Left ventricle myocardium inferior (tissue), 1 donor: ENCODE measurements around the gene PTCH1. TPM values are rescaled to one million over a fixed set of nuclear protein-coding genes. Genes with fewer than 3 reads are reported as not detected.

Source experiments
- DNase-seq: peaks from one replicate; pipeline ENCODE4 v3.0.0-alpha.2; 2020
- H3K27ac ChIP-seq: fragments of 200-600 bp; replicated peaks from 2 replicates; pipeline ENCODE4 v1.8.0; 2021
- H3K27me3 ChIP-seq: fragments of 200-600 bp; 2 replicates; pipeline ENCODE4 v1.8.0; 2021; ENCODE audit warnings: low read depth
- H3K36me3 ChIP-seq: fragments of 200-600 bp; 2 replicates; pipeline ENCODE4 v1.8.0; 2021
- H3K4me1 ChIP-seq: fragments of 200-600 bp; 2 replicates; pipeline ENCODE4 v1.8.0; 2021
- H3K4me3 ChIP-seq: fragments of 200-600 bp; 2 replicates; pipeline ENCODE4 v1.8.0; 2021; ENCODE audit warnings: mild to moderate bottlenecking, moderate library complexity
- H3K9me3 ChIP-seq: fragments of 200-600 bp; replicated peaks from 2 replicates; pipeline ENCODE4 v1.8.0; 2021
- CTCF ChIP-seq: fragments of 200-600 bp; IDR thresholded peaks from 2 replicates; pipeline ENCODE4 v1.8.0; 2021; ENCODE audit warnings: antibody characterized with exemption, mild to moderate bottlenecking, borderline replicate concordance
- intact Hi-C: fragments of 100-400 bp; cut with micrococcal nuclease; formaldehyde crosslinking; loops from one replicate; pipeline ENCODE4 v1.11.0; 2022
- long read RNA-seq: library from polyadenylated mRNA; unstranded; transcript quantifications from one replicate; pipeline ENCODE4 v2.0.0, GENCODE V29; 2021
- total RNA-seq: library from RNA; stranded (reverse); fragmentation: NEBNext Ultra II Directional; extraction: Animal tissue kit (Norgen Biotek cat#: 25700); gene quantifications from one replicate; pipeline ENCODE4 v1.2.1, GENCODE V29; 2021
- donor health status: DM: no; HTN: yes; CAD: no; lungs with severe emphysema.

Gene PTCH1
- total RNA-seq, result 6.6 TPM
- long read RNA-seq, partial matches to known transcripts, result 0 of 4 reads
- long read RNA-seq, other reads (novel, unspliced or antisense), result 4 of 4 reads

- Histone ChIP-seq H3K27ac (peak within 1 kb of the TSS; percentile 58), H3K9me3 (no peaks in the 10 kb centered on the region), H3K4me1 (peaks cover 34% of the 10 kb centered on the region), H3K36me3 (no peaks in the 10 kb centered on the region), H3K4me3 (peak within 1 kb of the TSS; percentile 77), H3K27me3 (no peaks in the 10 kb centered on the region)
- intact Hi-C loops, result no loop called here
- DNase-seq, result peak; percentile 36
- TF ChIP-seq CTCF, result no peak
Measured at GRCh38 chr9:95516734-95517558, at the start of gene PTCH1. PTCH1 (minus strand) TSS chr9:95516971.

- DNase-seq, result no peak
- Histone ChIP-seq H3K36me3 (no peaks in the 10 kb centered on the region), H3K27me3 (peaks cover 79% of the 10 kb centered on the region), H3K4me3 (no peak overlapping the region), H3K27ac (no peak overlapping the region), H3K4me1 (peaks cover 4% of the 10 kb centered on the region), H3K9me3 (no peaks in the 10 kb centered on the region)
- intact Hi-C loops, result no loop called here
- TF ChIP-seq CTCF, result no peak
Measured at GRCh38 chr9:95565982-95566381, 49.2 kb upstream of the PTCH1 start.

- no peak for DNase-seq
- no peaks in the 10 kb centered on the region for H3K9me3 ChIP-seq
- intact Hi-C loops, result no loop called here
- H3K36me3 ChIP-seq, result no peaks in the 10 kb centered on the region
- no peak overlapping the region for H3K4me3 ChIP-seq
- TF ChIP-seq CTCF, result no peak
- H3K27ac ChIP-seq, result no peak overlapping the region
- H3K4me1 ChIP-seq, result no peaks in the 10 kb centered on the region
- peaks cover 48% of the 10 kb centered on the region for H3K27me3 ChIP-seq
Measured at GRCh38 chr9:95561913-95562312, 45.1 kb upstream of the PTCH1 start.

- peaks cover 61% of the 10 kb centered on the region for H3K27me3 ChIP-seq
- TF ChIP-seq CTCF, result no peak
- H3K36me3 ChIP-seq, result no peaks in the 10 kb centered on the region
- no peak for DNase-seq
- H3K4me1 ChIP-seq, result peaks cover 10% of the 10 kb centered on the region
- no peak overlapping the region for H3K27ac ChIP-seq
- no peak overlapping the region for H3K4me3 ChIP-seq
- intact Hi-C loops, result loop anchor here (10.0 kb wide), 1 partner anchor 192 kb away; no protein-coding TSS in a partner anchor
- no peaks in the 10 kb centered on the region for H3K9me3 ChIP-seq
Measured at GRCh38 chr9:95557142-95557541, 40.4 kb upstream of the PTCH1 start.

- no peak for TF ChIP-seq CTCF
- Histone ChIP-seq H3K4me3 (no peak overlapping the region), H3K36me3 (no peaks in the 10 kb centered on the region), H3K4me1 (peaks cover 10% of the 10 kb centered on the region), H3K27ac (no peak overlapping the region), H3K9me3 (no peaks in the 10 kb centered on the region), H3K27me3 (peaks cover 59% of the 10 kb centered on the region)
- no peak for DNase-seq
- intact Hi-C loops, result loop anchor here (10.0 kb wide), 1 partner anchor 192 kb away; no protein-coding TSS in a partner anchor
Measured at GRCh38 chr9:95556521-95556920, 39.8 kb upstream of the PTCH1 start.
